Right lung (tissue), 10 donors: Measurements from ENCODE around the gene CCNQ. TPM values are rescaled to one million over a fixed set of nuclear protein-coding genes. Genes with fewer than 3 reads are reported as not detected.

Source experiments
- DNase-seq, 2 donors: peaks; one replicate each; pipeline ENCODE4 v3.0.0-alpha.2; 2013
- long read RNA-seq, 8 donors: transcript quantifications; one replicate each; lab custom pipeline, GENCODE V29; 2026
- polyA plus RNA-seq, 5 donors: library from polyadenylated mRNA; unstranded; fragments of 120-200 nt; gene quantifications; one replicate each; pipeline versions ENCODE4 v1.2.1 to v1.2.3, GENCODE V29; 2013; ENCODE audit warnings: inconsistent platforms in 1 of 5, low replicate concordance in 1 of 5; ENCODE audit not compliant: insufficient read length in 5 of 5, insufficient read depth in 1 of 5

CCNQ gene
- 10 to 100 TPM; 11.3 to 20.1 (median 12.6) TPM for polyA plus RNA-seq
- long read RNA-seq, donor 1, partial matches to known transcripts, result 0 of 7 reads
- long read RNA-seq, donor 1, other reads (novel, unspliced or antisense), result 0 of 7 reads
- long read RNA-seq, donor 2, partial matches to known transcripts, result 0 of 4 reads
- long read RNA-seq, donor 2, other reads (novel, unspliced or antisense), result 0 of 4 reads
- long read RNA-seq, donor 3, partial matches to known transcripts, result 11 of 20 reads
- long read RNA-seq, donor 3, other reads (novel, unspliced or antisense), result 0 of 20 reads
- long read RNA-seq, donor 4, transcript CCNQ-204 (5 exons, 1,306 nt), result major isoform, 5 of 10 reads
- long read RNA-seq, donor 4, partial matches to known transcripts, result 0 of 10 reads
- long read RNA-seq, donor 4, other reads (novel, unspliced or antisense), result 0 of 10 reads
- long read RNA-seq, donor 5, transcript CCNQ-202 (5 exons, 1,164 nt), result major isoform, 6 of 8 reads
- long read RNA-seq, donor 5, partial matches to known transcripts, result 0 of 8 reads
- long read RNA-seq, donor 5, other reads (novel, unspliced or antisense), result 0 of 8 reads
- long read RNA-seq, donor 6, partial matches to known transcripts, result 0 of 5 reads
- long read RNA-seq, donor 6, other reads (novel, unspliced or antisense), result 0 of 5 reads
- long read RNA-seq, donor 7, transcript CCNQ-204 (5 exons, 1,306 nt), result major isoform, 5 of 12 reads
- long read RNA-seq, donor 7, transcript CCNQ-202 (5 exons, 1,164 nt), result major isoform, 5 of 12 reads
- long read RNA-seq, donor 7, partial matches to known transcripts, result 0 of 12 reads
- long read RNA-seq, donor 7, other reads (novel, unspliced or antisense), result 0 of 12 reads
- long read RNA-seq, donor 8, partial matches to known transcripts, result 0 of 7 reads
- long read RNA-seq, donor 8, other reads (novel, unspliced or antisense), result 0 of 7 reads

GRCh38 chrX:153598541-153599191, at the start of gene CCNQ:
Gene CCNQ, minus strand, starts transcription at chrX:153599139. Its CDS starts 66 bp downstream, at chrX:153599073.
- DNase-seq, result no peak

- no peak for DNase-seq
Observed at GRCh38 chrX:153647461-153648357, 48.8 kb upstream of the CCNQ start.

- DNase-seq, result no peak
Observed at GRCh38 chrX:153646620-153647373, 47.9 kb upstream of the CCNQ start, which contains the start of gene DUSP9. Gene DUSP9, plus strand, starts transcription at chrX:153647203. Its CDS starts 751 bp downstream, at chrX:153647954.

- DNase-seq, result no peak
Observed at GRCh38 chrX:153645921-153646488, 47.1 kb upstream of the CCNQ start.

GRCh38 chrX:153645151-153645550, 46.2 kb upstream of the CCNQ start:
- DNase-seq, result no peak

- DNase-seq, result no peak
Observed at GRCh38 chrX:153644356-153645125, 45.6 kb upstream of the CCNQ start.

- DNase-seq, result no peak
Observed at GRCh38 chrX:153643431-153644351, 44.8 kb upstream of the CCNQ start.

GRCh38 chrX:153642655-153643430, 43.9 kb upstream of the CCNQ start:
- no peak for DNase-seq

- no peak for DNase-seq
Observed at GRCh38 chrX:153642051-153642654, 43.2 kb upstream of the CCNQ start.

GRCh38 chrX:153641627-153642026, 42.7 kb upstream of the CCNQ start:
- no peak for DNase-seq

- no peak for DNase-seq
Observed at GRCh38 chrX:153640736-153641575, 42.0 kb upstream of the CCNQ start.

- DNase-seq, result no peak
Observed at GRCh38 chrX:153640045-153640686, 41.2 kb upstream of the CCNQ start.

GRCh38 chrX:153639177-153640044, 40.5 kb upstream of the CCNQ start:
- DNase-seq, result no peak
